ENCODE measurements around the gene EPHA5. TPM values are rescaled to one million over a fixed set of nuclear protein-coding genes. Genes with fewer than 3 reads are reported as not detected.

Gene EPHA5
- under 0.01 TPM in 1 of 2 replicates, not detected in the other for total RNA-seq

DNA sequence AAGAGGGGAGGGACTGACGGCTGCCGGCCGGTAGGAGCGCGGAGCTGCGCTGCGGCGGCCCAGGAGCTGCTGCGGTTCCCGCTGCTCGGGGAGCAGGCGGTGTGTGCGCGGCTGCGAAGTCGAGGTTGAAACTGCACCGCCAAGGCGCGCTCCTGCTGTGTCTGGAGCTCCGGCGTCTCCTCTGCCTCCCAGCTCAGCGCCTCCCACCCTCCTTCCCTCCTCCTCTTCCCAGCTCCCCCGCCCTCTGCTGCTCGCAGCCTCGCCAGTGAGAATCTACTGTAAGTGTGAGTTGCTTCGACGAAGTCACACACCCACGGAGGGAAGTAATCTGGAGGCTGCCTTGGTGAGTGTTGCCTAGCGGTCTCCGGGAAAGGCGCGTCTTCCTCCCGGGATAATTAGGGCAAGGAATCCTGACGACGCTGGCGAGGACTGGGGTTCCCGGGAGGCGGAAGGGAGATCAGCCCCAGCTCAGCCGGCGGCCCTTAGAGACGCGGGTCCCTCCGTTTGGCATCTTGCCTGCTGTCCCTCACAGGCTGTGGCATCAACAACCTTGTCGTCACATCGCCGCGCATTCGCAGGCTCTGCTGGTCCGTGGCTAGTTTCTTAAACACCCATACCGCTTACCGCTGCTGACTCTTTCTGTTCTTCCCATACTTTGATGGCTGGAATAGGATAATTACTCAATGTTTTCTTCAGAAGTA lies at the start of gene EPHA5:
EPHA5 (minus strand) TSS at position 159 of the 701 bp plus-strand sequence. CDS start 747 bp downstream, outside the sequence.
- peak; percentile 16 to 98 for DNase-seq (ENCODE audit: low read depth in 2 of 2)

DNA sequence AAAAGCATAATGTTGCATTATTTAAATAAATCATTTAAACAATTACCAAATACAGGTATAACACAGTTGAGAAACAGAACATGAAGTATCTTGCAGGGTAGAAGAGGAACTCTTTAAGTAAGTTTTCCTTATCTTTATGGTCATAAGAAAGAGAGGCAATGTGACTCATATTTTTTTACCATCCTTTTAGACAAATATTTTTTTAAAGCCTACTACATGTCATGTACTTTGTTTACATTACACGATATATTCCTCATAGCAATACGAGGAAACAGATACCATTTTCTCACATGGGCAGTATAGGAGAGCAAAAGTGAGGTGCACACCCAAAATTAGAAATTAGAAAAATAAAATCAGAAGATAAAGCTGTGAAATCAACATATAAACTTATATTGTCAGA lies 49.3 kb upstream of the EPHA5 start:
- DNase-seq (ENCODE audit: low read depth in 2 of 2): no peak

DNA sequence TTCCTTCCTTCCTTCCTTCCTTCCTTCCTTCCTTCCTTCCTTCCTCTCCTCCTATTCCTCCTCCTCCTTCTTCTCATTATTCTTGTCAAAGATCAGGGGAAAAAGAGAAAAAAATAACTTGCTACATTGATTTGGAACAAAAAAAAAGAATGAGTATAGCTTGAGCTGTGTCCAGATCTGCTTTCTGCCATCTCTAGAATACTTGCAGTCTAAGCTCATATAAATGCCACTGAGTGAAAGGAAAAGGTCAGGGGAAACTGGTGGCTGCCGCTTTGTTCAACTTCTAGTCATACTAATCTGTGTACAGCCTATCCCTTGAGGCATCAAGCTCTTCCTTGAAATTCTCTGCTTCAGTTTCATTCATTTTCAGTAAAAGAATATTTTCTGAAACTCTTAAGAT lies 28.3 kb upstream of the EPHA5 start:
- no peak for DNase-seq (ENCODE audit: low read depth in 2 of 2)

DNA sequence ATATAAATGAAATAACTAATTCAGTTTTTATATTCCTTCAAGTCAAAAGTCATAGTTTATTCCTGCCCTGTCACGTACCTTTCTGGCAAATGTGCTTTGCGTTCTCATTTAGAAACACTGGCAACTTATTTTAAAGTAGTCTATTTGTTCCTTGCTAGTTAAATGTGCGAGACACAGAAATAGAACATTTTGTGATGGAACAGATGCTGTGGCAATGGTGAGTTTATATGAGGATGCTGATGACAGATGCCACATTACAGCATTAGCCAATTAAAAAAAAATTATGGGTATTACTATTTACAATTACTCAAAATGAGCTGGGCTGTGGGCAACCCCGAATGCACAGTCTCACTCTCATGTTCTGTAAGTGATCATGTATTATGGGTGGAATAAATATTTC lies 26.1 kb upstream of the EPHA5 start:
- no peak for DNase-seq (ENCODE audit: low read depth in 2 of 2)

DNA sequence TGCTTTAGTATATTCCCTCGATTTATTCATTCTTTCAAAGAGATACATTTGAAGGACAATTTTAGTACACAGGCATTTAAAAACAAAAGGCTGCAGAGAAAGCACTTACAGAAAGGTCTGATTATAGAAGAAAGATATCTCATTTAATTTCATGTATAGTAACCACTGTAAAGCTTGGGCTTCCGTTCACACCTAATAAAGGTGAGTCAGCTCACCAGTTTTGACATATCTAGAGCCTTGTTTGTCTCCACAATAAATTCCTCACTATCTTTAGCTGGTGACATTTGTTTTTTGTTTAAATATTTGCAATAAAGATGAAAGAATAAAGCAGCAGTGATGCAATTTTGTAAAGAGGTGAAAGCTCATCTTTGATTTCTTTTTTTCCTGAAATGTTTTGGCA lies 1.1 kb upstream of the EPHA5 start:
- no peak for DNase-seq (ENCODE audit: low read depth in 2 of 2)

DNA sequence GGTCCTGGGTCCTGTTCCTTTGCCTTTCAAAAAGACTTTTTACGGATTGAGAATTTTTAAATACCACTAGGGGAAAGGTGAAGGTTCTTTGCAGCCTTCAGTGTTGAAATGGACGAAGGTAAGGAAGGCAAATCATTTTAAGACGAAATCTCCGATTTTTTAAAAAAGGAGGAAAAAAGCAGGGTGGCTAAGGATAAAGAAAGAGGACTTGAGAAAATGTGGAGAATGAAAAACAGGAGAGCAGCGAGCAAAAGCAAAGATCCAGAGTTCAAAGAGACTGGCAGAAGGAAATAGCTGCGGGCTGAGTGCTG lies 314 bp downstream of the EPHA5 start:
- DNase-seq (ENCODE audit: low read depth in 2 of 2): no peak

DNA sequence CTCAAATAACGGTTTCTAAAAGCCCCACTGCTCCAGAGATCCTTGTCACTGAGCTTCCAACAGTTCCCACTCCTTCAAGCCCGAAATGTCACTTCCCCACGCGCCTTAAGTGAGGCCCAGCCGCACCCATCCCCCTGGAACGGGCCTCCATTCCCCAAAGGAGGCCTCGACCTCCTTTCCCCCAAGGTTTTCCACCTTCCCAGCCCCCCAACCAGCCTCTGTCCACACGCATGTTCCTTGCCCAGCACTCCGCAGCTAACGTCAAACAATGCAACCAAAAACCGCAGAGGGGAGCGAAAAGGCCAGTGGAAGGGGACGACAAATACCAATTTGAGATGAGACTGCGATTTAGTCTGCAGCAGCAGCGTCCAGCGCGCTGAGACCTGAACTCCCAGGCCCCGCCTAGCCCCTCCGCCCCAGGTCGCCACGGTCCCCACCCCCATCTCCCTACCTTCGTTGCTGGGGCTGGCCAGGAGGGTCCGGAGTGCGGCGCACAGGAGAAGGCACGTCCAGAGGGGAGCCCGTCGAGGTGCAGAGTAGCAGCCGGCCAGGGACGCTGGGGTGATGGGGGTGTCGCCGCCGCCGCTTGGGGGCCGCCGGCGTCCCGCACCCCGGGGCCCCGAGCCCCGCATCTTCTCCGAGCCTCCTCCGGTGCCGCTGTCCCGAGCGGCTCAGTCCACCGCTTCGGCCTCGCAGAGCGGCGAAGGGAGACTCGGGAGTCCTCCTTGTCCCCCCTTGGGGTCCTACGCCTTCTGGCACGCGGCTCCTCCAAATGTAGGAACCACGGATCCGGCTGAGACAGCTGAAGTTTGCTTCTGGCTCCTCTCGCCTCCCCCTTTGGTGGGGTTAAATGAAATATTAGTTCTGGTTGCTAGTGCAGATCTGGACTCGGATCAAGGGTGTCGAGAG lies 924 bp downstream of the EPHA5 start:
- peak in 1 of 2 donors; percentile 39 for DNase-seq (ENCODE audit: low read depth in 2 of 2)

DNA sequence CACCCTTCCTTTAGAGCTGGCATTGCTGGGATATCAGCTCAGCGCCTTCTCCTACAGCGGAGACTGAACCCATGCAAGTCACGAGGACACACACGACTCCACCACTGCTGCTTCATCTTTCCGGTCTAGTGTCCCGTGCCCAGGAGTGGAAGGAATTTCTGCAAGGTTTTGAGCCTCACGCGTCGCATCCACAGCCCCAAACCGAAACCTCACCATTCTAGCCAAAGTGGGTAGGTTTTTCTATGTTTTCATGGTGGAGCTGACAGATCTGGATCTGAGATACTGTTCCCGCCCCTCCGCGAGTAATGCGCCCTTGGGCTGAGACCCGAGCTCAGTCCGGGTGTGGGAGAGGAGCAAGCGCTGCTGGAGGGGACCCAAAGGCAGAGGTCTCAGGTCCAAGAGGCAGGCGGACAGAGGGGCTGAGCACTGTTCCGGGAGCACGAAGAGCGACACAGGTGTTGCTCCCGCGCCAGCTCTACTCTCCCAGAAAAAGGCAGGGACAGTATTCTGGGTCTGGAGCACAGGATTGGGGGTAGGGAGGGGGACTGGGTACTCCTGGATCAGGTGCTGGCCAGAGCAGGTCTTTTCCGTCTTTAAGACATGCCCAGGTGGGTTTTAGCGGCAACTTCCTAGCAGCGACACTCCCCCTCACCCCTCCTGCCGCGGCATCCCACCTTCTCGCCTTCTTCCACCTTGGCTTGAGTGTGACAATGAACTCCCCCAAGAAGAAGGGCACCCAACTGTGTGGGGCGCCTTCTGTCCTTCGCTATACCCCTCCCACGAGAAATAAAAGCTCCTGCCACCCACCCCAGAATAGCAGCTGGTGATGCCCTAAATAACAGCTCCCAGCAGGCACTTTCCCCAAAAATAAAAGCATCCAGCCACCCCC lies 1.8 kb downstream of the EPHA5 start:
- peak in 1 of 2 donors; percentile 67 for DNase-seq (ENCODE audit: low read depth in 2 of 2)

DNA sequence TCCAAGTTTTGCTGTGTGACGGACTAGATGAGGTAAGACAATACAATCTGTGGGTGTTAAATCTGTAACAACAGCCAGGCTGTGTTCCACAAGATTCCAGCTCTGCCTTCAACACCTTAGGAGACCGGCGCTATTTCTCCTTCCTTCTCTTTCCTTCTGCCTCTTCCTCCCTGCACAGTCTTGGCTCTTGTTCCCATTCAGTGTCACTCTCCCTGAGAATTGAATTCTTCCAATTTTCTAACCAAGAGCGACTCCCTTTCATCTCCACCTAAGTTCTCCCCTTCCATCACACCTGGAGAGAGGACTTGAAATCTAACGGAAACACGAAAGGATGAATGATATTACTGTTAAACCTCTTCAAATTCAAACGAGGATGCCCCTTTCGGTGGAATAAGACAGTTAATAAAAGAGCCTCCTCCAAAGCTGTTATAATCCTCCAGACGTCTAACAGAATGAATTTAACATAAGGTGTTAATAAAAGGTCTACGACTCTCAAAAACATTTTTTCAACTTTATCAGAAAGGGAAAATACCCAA lies 2.7 kb downstream of the EPHA5 start:
- peak in 1 of 2 donors; percentile 23 for DNase-seq (ENCODE audit: low read depth in 2 of 2)

DNA sequence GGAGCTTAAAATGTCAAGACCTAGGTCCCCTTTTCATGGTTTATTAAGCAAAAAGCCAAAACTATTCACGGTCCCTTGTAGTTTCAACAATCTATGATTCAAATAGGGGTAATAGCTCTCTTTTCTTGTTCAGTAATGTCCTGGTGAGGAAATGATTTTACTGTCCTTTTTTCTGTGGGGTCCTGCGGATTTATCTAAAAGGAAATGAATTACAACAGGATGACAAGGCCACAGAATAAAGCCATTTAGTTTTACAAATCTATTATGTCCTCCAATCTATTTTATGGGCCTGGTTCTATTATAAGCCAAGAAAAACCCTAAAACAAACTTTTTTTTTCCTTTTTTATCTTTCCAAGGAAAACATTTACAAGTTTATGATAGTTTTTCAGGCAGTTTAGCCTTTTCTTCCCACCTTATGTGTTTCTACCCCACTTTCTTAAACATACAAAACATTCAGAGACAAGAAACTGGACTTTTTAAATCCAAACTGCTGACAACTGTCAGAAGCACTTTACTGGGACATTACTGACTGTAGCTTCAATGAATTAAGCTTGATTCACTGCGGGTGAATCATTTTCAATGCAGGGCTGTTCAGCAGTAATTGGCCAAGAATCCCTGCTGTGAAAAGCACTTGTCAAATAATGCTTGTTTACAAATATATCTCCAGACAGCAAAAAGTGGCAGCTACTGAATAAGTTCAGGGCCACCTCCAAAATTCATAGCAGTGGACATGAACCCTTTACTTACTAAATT lies 4.3 kb downstream of the EPHA5 start:
- DNase-seq (ENCODE audit: low read depth in 2 of 2): peak in 1 of 2 donors; percentile 75

DNA sequence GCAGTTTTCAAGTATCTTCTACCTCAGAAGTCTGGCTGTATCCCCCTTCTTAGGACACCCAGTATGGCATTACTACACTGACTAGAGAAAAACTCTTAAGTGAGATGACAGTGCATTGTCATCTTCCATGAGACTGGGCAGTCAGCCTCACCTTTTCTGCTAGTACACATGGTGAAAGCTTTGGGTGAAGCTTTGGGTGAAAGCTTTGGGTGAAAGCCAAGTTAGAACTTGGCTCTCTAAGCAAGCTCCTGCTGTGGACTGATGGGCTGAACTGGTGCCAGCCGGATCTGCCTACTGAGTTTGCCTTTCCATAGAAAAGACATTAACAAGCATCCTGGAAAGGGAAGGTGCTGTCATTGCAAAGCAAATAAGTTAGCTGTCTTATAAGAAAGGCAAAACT lies 8.8 kb downstream of the EPHA5 start:
- peak in 1 of 2 donors; percentile 54 for DNase-seq (ENCODE audit: low read depth in 2 of 2)

DNA sequence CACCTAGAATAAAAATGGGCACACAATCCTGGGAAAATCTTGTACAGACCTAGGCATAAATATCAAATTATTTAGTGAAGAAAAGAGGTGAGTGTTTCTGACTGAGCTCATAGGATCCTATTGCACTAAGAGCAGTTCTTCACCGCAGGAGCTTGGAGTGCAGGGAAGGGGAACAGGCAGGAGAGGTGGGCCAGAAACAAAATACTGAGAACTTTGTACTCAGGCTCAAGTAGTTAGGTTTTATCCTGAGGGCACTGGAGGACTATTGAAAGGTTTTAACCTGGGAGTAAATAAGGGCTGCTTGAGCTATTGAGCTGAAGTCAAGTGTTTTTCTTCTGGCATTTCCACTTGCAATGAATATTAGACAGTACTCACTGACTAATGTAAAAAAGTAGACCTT lies 12.2 kb downstream of the EPHA5 start:
- DNase-seq (ENCODE audit: low read depth in 2 of 2): no peak

DNA sequence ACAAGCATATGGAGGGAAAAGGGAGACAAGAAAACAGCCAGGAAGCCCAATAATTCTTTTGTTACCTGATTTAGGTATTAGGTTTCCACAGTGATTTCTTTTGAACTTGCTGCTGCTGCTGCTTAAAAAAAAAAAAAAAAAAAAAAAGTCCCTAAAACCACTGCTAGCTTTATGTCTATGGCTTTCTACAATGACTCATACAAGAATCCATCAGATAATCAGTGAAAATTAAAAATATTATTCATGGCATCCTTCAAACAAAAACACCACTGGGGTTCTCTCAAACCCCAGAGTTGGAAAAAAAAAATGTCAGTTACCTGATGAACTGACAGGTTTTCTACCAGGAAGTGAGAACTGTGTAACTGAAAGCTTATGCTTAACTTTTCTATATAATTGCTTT lies 14.3 kb downstream of the EPHA5 start:
- DNase-seq (ENCODE audit: low read depth in 2 of 2): no peak

DNA sequence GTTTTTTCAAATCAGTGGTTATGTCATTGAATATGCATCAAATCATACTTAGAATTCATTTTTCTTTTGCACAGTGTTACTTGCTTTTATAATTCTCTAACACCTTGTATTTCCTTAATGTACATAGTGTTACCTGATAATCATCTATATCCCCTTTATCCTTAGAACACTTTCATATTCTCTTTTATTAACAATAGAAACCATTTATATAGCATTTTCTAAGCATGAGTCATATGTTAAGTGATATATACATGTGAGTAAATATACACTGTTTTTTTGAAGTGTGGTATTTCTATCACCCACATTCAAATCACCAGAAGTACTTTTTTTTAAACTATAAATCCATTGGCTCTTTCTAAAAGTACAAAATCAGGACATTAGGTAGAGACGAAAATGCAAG lies 15.3 kb downstream of the EPHA5 start:
- no peak for DNase-seq (ENCODE audit: low read depth in 2 of 2)

DNA sequence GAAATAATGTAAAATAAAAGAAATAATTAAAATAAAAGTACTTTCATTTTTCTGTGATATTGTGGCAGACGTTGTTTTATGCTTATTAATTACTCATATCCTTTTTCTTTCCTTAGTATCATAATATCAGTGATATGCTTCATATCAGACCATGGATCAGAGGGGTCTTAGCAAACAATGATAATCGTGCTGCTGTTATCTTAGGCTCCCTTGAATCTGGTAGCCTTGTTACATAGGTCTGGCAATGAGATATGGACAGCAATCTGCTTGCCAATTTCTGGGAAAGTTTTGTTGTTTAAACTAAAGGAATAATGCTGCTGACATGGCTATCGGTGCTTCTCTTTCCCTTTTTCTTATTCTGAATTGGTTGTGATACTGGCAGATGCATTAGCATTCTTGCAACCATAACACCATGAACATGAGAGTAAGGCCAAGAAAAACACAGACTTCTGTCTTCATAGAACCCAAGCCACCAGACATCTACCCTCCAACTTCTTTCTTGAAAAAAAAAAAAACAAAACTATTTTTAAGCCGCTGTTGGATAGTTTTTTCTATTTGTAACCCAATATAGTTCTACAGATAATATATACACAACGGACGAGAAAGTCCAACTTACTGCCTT lies 16.4 kb downstream of the EPHA5 start:
- no peak for DNase-seq (ENCODE audit: low read depth in 2 of 2)

DNA sequence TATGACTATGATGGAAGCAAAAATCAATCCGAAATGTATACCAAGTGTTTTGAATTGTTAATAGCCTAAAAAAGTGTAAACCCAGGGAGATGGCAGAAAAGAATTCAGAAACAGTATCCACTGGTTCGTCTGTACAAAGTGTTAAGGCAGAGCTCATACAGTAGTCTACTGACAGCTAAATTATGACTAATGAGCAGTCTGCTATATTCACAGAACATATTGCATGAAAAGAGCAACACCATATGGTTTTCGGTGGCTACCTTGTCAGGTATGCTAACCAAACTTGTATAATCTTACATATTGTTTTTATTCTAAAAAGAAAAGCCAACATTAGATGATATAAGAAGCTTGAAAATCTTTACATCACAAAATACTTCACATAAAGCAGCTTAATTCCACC lies 18.5 kb downstream of the EPHA5 start:
- no peak for DNase-seq (ENCODE audit: low read depth in 2 of 2)

DNA sequence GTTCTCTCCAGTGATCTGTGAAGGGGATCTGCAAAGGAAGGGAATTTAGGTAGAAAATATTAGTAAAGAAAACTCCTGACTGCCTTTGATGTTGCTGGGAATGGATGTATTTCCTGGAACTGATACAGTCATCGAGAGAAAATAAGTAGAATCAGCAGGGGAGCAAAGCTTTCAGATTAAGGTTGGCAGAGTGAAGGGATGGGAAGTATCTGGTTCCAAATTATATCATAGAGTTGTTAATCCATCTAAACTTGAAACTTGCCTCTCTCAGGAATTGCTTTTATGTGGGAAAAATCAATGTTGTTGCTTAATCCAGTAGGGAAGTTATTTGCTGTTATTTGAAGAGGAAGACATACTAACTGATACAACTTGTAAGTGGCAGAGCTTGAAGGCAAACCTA lies 19.3 kb downstream of the EPHA5 start:
- DNase-seq (ENCODE audit: low read depth in 2 of 2): no peak

DNA sequence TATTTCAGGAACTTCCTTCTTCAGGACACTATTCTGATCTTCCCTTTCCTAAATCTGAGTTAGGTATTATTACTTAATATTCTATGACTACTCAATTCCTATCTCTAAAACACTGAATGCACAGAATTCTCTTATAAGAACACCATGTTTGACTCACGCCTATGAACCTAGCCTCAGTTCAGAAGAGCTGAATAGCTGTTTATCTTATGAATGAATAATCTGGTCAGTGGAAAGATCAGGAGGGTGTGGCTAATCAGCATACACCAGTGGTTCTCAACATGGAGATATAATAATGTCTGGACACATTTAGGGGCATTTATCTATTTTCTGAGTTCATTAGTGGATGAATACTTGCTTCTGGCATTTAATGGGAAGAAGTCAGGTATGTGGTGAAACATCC lies 24.2 kb downstream of the EPHA5 start:
- no peak for DNase-seq (ENCODE audit: low read depth in 2 of 2)

DNA sequence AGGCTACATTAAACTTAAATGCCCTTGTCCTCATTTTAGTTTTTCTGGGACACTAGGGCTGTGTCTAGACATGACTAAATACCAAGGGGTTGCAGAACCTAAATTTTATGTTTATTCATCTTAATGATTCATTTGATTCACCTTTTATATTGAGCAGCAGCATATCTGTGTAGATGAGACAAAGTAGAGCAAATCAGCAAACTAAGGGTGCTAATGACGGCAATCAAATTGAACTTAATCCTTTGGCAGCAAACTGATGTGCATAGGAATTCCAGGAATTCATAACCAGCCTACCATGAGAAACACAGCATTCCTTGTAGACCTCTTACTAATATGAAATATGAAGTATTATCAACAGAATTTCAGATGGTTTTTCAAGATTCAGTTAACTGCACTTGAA lies 25.1 kb downstream of the EPHA5 start:
- peak in 1 of 2 donors; percentile 51 for DNase-seq (ENCODE audit: low read depth in 2 of 2)

DNA sequence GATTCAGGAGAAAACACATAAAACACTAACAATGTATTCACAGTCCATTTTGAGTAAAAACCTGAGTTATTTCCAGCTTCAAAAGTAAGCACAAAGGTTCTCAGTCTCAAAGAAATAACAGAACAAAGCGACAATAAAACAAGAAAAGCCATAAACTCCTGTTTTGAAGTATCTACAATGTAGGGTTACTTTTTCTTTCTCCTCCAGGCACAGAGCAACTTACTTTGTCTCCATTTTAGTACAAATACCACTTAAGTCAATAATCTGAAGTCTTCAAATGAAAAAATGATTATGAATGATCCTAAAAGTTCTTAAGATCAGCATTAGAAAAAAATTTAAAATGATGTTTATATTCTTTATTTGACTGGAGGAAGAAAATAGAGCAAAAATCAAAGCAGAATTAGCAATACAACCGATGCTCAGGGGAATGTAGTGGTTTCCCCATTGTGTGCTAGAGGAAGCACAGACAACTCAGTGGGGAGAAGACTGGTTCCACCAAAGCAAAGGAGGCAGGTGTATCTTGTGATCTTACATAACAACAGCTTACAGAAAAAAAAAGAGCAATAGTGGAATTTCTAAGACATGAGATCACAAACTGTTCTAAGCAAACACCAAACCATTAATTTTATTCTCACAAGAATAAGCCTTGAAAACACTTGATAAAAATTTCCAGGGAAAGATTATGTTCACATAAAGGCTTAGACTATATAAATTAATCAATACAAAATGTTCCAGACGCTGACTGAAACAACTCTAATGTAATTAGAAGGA lies 35.1 kb downstream of the EPHA5 start:
- DNase-seq (ENCODE audit: low read depth in 2 of 2): no peak
